Measurements from ENCODE around the gene DAPL1. TPM values are rescaled to one million over a fixed set of nuclear protein-coding genes. Genes with fewer than 3 reads are reported as not detected.

DAPL1 gene
- total RNA-seq, 1 experiment from 2014 or later, result not detected

DNA sequence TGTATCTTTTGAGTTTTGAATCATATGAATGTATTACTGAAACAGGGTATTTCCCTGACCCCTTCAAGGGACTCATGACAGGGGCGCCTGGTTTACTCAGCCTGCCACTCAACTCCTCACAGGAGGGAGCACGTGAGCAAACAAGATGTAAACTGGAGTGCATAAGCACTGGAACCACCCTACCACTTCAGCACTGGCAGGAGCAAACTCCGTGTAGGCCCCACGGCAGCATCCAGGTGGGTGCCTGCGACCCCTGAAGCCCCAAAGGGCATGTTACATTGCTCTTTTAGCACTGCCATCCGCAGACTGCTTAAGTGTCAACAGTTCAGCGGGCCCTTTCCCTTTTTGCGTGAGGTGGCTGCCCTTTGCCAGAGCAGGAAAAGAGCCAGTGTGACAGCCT is 8.2 kb upstream of the DAPL1 start:
- intact Hi-C loops (cut with micrococcal nuclease), result no loop called here
- DNase-seq (ENCODE audit: unreplicated experiment), result no peak
- H3K4me1 Mint-ChIP-seq (ENCODE audit: insufficient read depth, unreplicated experiment), result peaks cover 6% of the 10 kb centered on the region
- no peaks in the 10 kb centered on the region for H3K9me3 Mint-ChIP-seq (ENCODE audit: unreplicated experiment)
- no peak overlapping the region for H3K4me3 Mint-ChIP-seq (ENCODE audit: unreplicated experiment)
- no peaks in the 10 kb centered on the region for H3K36me3 Mint-ChIP-seq (ENCODE audit: insufficient read depth, unreplicated experiment)
- H3K27ac Mint-ChIP-seq (ENCODE audit: low read depth, unreplicated experiment), result no peak overlapping the region
- CTCF ChIA-PET, result interaction anchor here (0.5 kb wide), 1 partner anchor 621 kb away, joined by 3 read pairs; no protein-coding TSS in a partner anchor
- no peaks in the 10 kb centered on the region for H3K27me3 Mint-ChIP-seq (ENCODE audit: insufficient read depth, unreplicated experiment)
- TF ChIP-seq, protein P1, sequence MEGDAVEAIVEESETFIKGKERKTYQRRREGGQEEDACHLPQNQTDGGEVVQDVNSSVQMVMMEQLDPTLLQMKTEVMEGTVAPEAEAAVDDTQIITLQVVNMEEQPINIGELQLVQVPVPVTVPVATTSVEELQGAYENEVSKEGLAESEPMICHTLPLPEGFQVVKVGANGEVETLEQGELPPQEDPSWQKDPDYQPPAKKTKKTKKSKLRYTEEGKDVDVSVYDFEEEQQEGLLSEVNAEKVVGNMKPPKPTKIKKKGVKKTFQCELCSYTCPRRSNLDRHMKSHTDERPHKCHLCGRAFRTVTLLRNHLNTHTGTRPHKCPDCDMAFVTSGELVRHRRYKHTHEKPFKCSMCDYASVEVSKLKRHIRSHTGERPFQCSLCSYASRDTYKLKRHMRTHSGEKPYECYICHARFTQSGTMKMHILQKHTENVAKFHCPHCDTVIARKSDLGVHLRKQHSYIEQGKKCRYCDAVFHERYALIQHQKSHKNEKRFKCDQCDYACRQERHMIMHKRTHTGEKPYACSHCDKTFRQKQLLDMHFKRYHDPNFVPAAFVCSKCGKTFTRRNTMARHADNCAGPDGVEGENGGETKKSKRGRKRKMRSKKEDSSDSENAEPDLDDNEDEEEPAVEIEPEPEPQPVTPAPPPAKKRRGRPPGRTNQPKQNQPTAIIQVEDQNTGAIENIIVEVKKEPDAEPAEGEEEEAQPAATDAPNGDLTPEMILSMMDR (IDR thresholded peaks at IDR 0.05; ENCODE audit: unreplicated experiment), result no peak
- POLR2A ChIA-PET, result interaction anchor here (0.7 kb wide), 1 partner anchor 9 kb away, joined by 5 read pairs; no protein-coding TSS in a partner anchor
- BruUV-seq (replicated peaks), result no TSS peak

DNA sequence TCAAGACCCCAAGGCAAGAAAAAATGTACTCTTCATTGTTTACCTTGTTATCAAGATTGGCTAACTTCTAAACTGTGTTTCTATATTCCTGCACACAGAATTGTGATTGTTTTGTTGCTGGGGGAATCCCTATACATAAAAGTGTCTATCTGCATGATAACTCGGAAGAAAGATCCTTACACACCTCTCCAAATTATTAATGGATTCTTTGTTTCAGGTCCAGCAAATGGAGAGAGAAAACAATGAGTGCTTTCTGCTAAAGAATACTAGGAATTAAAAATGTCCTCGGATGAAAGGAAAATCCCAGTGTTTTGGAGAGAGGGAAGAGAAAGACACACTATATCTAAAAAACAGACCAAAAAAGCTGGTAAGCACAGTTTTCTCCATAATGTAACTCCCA is 6.2 kb upstream of the DAPL1 start:
- Mint-ChIP-seq H3K9me3 (ENCODE audit: unreplicated experiment) (no peaks in the 10 kb centered on the region), H3K36me3 (ENCODE audit: insufficient read depth, unreplicated experiment) (no peaks in the 10 kb centered on the region), H3K4me3 (ENCODE audit: unreplicated experiment) (no peak overlapping the region), H3K27ac (ENCODE audit: low read depth, unreplicated experiment) (no peak overlapping the region), H3K27me3 (ENCODE audit: insufficient read depth, unreplicated experiment) (no peaks in the 10 kb centered on the region), H3K4me1 (ENCODE audit: insufficient read depth, unreplicated experiment) (no peaks in the 10 kb centered on the region)
- intact Hi-C loops (cut with micrococcal nuclease), result no loop called here
- DNase-seq (ENCODE audit: unreplicated experiment), result no peak
- ChIA-PET POLR2A (no interaction called here), CTCF (interaction anchor here (1.0 kb wide), 1 partner anchor 35 kb away, joined by 3 read pairs; no protein-coding TSS in a partner anchor)
- BruUV-seq (replicated peaks), result no TSS peak
- TF ChIP-seq, protein P1 (IDR thresholded peaks at IDR 0.05; ENCODE audit: unreplicated experiment), result no peak

DNA sequence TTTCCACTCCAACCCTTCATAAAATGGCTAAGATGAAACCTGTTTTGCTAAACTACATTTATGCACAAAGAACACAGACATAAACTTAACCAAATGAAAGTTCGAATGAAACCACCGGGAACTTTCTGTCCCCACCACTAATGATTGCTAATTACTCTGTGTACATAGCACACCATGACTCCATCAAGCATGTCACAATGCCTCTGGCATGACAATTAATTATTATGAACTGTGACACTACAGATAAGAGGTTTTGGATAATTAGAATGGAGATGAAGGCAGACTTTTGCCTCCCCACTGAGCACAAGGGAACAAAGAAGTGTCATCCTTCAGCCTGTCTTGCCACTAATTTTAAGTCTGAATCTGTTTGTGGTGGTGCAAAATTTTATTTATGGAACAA is 1.5 kb downstream of the DAPL1 start:
- Mint-ChIP-seq H3K9me3 (ENCODE audit: unreplicated experiment) (no peaks in the 10 kb centered on the region), H3K27ac (ENCODE audit: low read depth, unreplicated experiment) (no peak overlapping the region), H3K27me3 (ENCODE audit: insufficient read depth, unreplicated experiment) (no peaks in the 10 kb centered on the region), H3K4me3 (ENCODE audit: unreplicated experiment) (no peak overlapping the region), H3K36me3 (ENCODE audit: insufficient read depth, unreplicated experiment) (no peaks in the 10 kb centered on the region), H3K4me1 (ENCODE audit: insufficient read depth, unreplicated experiment) (peaks cover 6% of the 10 kb centered on the region)
- CTCF ChIA-PET, result no interaction called here
- intact Hi-C loops (cut with micrococcal nuclease), result no loop called here
- DNase-seq (ENCODE audit: unreplicated experiment), result no peak
- no TSS peak for BruUV-seq (replicated peaks)
- POLR2A ChIA-PET, result interaction anchor here (0.9 kb wide), 1 partner anchor 9 kb away, joined by 3 read pairs; no protein-coding TSS in a partner anchor
- TF ChIP-seq, protein P1 (IDR thresholded peaks at IDR 0.05; ENCODE audit: unreplicated experiment), result no peak

DNA sequence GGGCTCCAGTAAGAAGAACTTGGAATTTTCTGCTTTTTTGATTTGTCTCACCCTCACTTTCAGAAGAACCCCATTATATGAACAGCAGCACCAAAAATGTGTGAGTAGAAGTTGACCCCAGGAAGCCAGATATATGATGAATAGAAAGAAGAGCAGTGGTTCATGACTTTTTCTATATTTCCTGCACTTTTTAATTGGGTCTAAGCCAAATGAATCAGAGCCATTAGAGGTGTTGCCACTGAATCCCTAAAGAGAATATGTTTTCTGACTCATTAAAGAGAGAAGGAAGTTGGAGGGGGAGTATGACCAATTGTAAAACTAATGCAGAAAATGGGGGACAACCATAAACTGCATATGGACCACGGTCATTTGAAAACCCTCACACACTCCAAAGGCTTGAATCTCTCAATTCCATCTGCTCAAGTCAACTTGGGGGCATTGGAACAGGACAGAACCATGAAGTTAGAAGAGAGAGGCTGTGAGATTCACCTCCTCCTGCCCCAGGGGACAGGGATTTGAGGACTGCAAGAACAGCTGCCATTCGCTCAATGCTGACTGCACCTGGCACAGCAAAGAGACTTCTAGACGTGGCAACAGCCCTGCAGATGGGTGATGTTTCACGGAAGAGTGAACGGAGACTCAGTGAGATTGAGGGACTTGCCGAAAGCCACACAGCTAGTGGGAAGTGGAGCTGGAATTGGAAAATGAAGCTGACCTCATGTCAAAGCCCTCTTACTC is 3.0 kb downstream of the DAPL1 start:
- Mint-ChIP-seq H3K27me3 (ENCODE audit: insufficient read depth, unreplicated experiment) (no peaks in the 10 kb centered on the region), H3K4me1 (ENCODE audit: insufficient read depth, unreplicated experiment) (peaks cover 6% of the 10 kb centered on the region), H3K27ac (ENCODE audit: low read depth, unreplicated experiment) (no peak overlapping the region), H3K4me3 (ENCODE audit: unreplicated experiment) (no peak overlapping the region), H3K36me3 (ENCODE audit: insufficient read depth, unreplicated experiment) (no peaks in the 10 kb centered on the region), H3K9me3 (ENCODE audit: unreplicated experiment) (no peaks in the 10 kb centered on the region)
- ChIA-PET CTCF (interaction anchor here (0.7 kb wide), 1 partner anchor 102 kb away, joined by 3 read pairs; no protein-coding TSS in a partner anchor), POLR2A (interaction anchor here (1.2 kb wide), 1 partner anchor 13 kb away, joined by 3 read pairs; no protein-coding TSS in a partner anchor)
- BruUV-seq (replicated peaks), result no TSS peak
- intact Hi-C loops (cut with micrococcal nuclease), result no loop called here
- peak; percentile 52 for DNase-seq (ENCODE audit: unreplicated experiment)
- TF ChIP-seq, protein P1 (IDR thresholded peaks at IDR 0.05; ENCODE audit: unreplicated experiment), result no peak
